SK-N-MC (cell line): ENCODE data around the gene CLCN3.
"Not testable (repeated sequence)": the region's sequence is repeated elsewhere in the genome, so short reads cannot be mapped to it uniquely, and the experiment has no call there.

Source experiments
- DNase-seq: peaks from one replicate; pipeline ENCODE4 v3.0.0-alpha.2; 2011; ENCODE audit warnings: low read depth, low spot score
- H3K27ac ChIP-seq: fragments of 200-600 bp; sonication (generic); 2 replicates; pipeline ENCODE4 v1.5.1; 2016; ENCODE audit warnings: mixed run types
- H3K36me3 ChIP-seq: fragments of 200-600 bp; sonication (generic); 2 replicates; pipeline ENCODE4 v1.6.1; 2017; ENCODE audit warnings: antibody characterized with exemption, low read length, mixed read lengths; ENCODE audit not compliant: insufficient read depth
- H3K4me3 ChIP-seq: fragments of 200-600 bp; sonication (generic); 2 replicates; pipeline ENCODE4 v1.5.1; 2016
- H3K9ac ChIP-seq: fragments of 200-600 bp; sonication (generic); 2 replicates; pipeline ENCODE4 v1.8.0; 2017; ENCODE audit warnings: mixed run types, mixed read lengths; ENCODE audit not compliant: insufficient read length
- H3K9me3 ChIP-seq: fragments of 200-600 bp; sonication (generic); 2 replicates; pipeline ENCODE4 v1.6.1; 2017; ENCODE audit warnings: low read depth, mild to moderate bottlenecking, antibody characterized with exemption, low read length, moderate library complexity, mixed read lengths
- EZH2 ChIP-seq: fragments of 200-600 bp; sonication (generic); IDR thresholded peaks from one replicate; pipeline ENCODE4 v1.6.1; 2017; ENCODE audit warnings: antibody characterized with exemption
- FOXP2 ChIP-seq: optimal IDR thresholded peaks from 2 replicates; pipeline ENCODE3; 2011; ENCODE audit warnings: mild to moderate bottlenecking, moderate library complexity; ENCODE audit not compliant: insufficient read depth; ENCODE audit errors: extremely low read length, control extremely low read depth
- POLR2AphosphoS5 ChIP-seq: IDR thresholded peaks from 2 replicates; pipeline ENCODE4 v1.6.1; 2012; ENCODE audit warnings: mild to moderate bottlenecking, low read depth, low read length, borderline replicate concordance

CLCN3 gene

GRCh38 chr4:169665046-169665737 is 44.8 kb downstream of the CLCN3 start:
- no peak for DNase-seq
- TF ChIP-seq EZH2 (no peak), FOXP2 (no peak), POLR2AphosphoS5 (no peak)
- Histone ChIP-seq H3K27ac (peak overlapping the region; percentile 96), H3K36me3 (peaks cover 24% of the 10 kb centered on the region), H3K4me3 (peak overlapping the region; percentile 71), H3K9ac (no peak overlapping the region), H3K9me3 (no peaks in the 10 kb centered on the region)

- TF ChIP-seq POLR2AphosphoS5 (no peak), EZH2 (no peak), FOXP2 (no peak)
Measured at GRCh38 chr4:169668069-169668721, 47.8 kb downstream of the CLCN3 start.

DNA sequence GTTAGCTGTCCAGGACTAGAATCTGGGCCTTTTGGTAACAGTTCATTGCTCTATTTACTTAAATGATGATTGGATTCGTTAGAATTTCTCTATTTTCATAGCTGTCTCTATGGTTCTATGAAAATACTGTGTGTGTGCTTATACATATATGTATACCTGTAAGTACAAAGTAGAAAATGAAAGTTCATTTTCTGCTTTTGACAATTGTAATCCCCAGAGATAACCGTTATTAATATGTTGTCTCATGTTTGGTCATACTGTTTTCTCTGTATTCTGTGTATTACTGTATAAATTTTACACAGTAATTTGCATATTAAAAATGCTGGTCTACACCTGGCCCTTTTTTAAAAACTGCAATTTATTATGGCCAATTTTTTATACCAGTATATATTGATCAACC is 55.4 kb downstream of the CLCN3 start:
- H3K9ac ChIP-seq: no peak overlapping the region
- peaks cover 6% of the 10 kb centered on the region; the same call in 1 of the 2 replicates for H3K36me3 ChIP-seq
- H3K4me3 ChIP-seq: no peak overlapping the region
- no peak overlapping the region for H3K27ac ChIP-seq
- H3K9me3 ChIP-seq: no peaks in the 10 kb centered on the region
- TF ChIP-seq EZH2: no peak
- DNase-seq: no peak

More at GRCh38 chr4:169668069-169668721, 47.8 kb downstream of the CLCN3 start:
- Histone ChIP-seq H3K27ac (no peak overlapping the region), H3K9ac (no peak overlapping the region), H3K9me3 (no peaks in the 10 kb centered on the region), H3K36me3 (peaks cover 24% of the 10 kb centered on the region), H3K4me3 (no peak overlapping the region)
- no peak for DNase-seq

GRCh38 chr4:169677150-169677748 is 56.9 kb downstream of the CLCN3 start:
- no peak for TF ChIP-seq POLR2AphosphoS5
- no peak for TF ChIP-seq EZH2
- no peak for TF ChIP-seq FOXP2
- H3K27ac ChIP-seq: peak overlapping the region; percentile 12; the same call in 1 of the 2 replicates
- no peak overlapping the region for H3K9ac ChIP-seq
- no peak for DNase-seq
- H3K9me3 ChIP-seq: no peaks in the 10 kb centered on the region
- H3K36me3 ChIP-seq: peaks cover 6% of the 10 kb centered on the region; the same call in 1 of the 2 replicates
- H3K4me3 ChIP-seq: no peak overlapping the region

GRCh38 chr4:169678486-169678885 is 58.1 kb downstream of the CLCN3 start:
- not testable (repeated sequence) for H3K4me3 ChIP-seq, H3K9ac ChIP-seq, DNase-seq, H3K27ac ChIP-seq, H3K36me3 ChIP-seq, H3K9me3 ChIP-seq

- DNase-seq, H3K9me3 ChIP-seq, H3K4me3 ChIP-seq, H3K27ac ChIP-seq, H3K9ac ChIP-seq: not testable (repeated sequence)
- H3K36me3 ChIP-seq: peaks cover 10% of the 10 kb centered on the region
Measured at GRCh38 chr4:169678951-169679591, 58.7 kb downstream of the CLCN3 start.

GRCh38 chr4:169682372-169683047 is 62.1 kb downstream of the CLCN3 start:
- DNase-seq: no peak
- Histone ChIP-seq H3K9me3 (no peaks in the 10 kb centered on the region), H3K9ac (no peak overlapping the region), H3K36me3 (peaks cover 16% of the 10 kb centered on the region), H3K4me3 (0 out of 2 replicates have a peak overlapping the region, but pooled peaks have one; percentile 6), H3K27ac (0 out of 2 replicates have a peak overlapping the region, but pooled peaks have one; percentile 29)
- TF ChIP-seq POLR2AphosphoS5: no peak
- no peak for TF ChIP-seq FOXP2
- no peak for TF ChIP-seq EZH2

- no peak for DNase-seq
- no peak for TF ChIP-seq EZH2
- no peak for TF ChIP-seq FOXP2
- no peak for TF ChIP-seq POLR2AphosphoS5
- peaks cover 31% of the 10 kb centered on the region for H3K36me3 ChIP-seq
Measured at GRCh38 chr4:169689681-169690080, 69.3 kb downstream of the CLCN3 start.

DNA sequence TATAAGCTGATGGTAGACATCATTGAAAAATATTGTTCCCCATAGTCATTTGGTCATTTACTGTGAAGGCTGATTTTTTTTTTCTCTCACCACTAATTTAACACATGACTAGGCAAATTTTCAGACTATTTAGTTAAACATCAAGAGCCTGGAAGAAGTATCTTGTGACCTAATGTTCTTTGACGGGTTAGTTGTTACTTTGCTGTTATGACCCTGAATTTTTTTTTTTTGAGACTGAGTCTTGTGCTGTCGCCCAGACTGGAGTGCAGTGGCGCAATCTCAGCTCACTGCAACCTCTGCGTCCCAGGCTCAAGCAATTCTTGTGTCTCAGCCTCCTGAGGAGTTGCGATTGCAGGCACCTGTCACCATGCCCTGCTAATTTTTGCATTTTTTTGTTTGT is 70.4 kb downstream of the CLCN3 start:
- Histone ChIP-seq H3K36me3 (peaks cover 38% of the 10 kb centered on the region), H3K9me3 (no peaks in the 10 kb centered on the region), H3K27ac (no peak overlapping the region), H3K4me3 (no peak overlapping the region), H3K9ac (no peak overlapping the region)
- no peak for DNase-seq
- no peak for TF ChIP-seq FOXP2
- TF ChIP-seq EZH2: no peak
- TF ChIP-seq POLR2AphosphoS5: no peak

More at GRCh38 chr4:169689681-169690080, 69.3 kb downstream of the CLCN3 start:
- H3K4me3 ChIP-seq: no peak overlapping the region
- no peak overlapping the region for H3K9ac ChIP-seq
- H3K27ac ChIP-seq: no peak overlapping the region
- H3K9me3 ChIP-seq: no peaks in the 10 kb centered on the region
